GM19372 (cell line): ENCODE measurements around the gene MCRS1.

Experiments
- ATAC-seq: cut with Tn5 transposase; IDR thresholded peaks from one replicate; pipeline ENCODE4 v1.9.1; 2021; ENCODE audit warnings: mild to moderate bottlenecking, low read depth, moderate library complexity; ENCODE audit not compliant: unreplicated experiment

Gene MCRS1

GRCh38 chr12:49557917-49558215 lies 10.1 kb downstream of the MCRS1 start:
- no peak for ATAC-seq

- no peak for ATAC-seq
Measured at GRCh38 chr12:49557187-49557916, 10.6 kb downstream of the MCRS1 start.

- ATAC-seq, result no peak
Measured at GRCh38 chr12:49556391-49557186, 11.4 kb downstream of the MCRS1 start.

GRCh38 chr12:49555631-49556390 lies 12.1 kb downstream of the MCRS1 start:
- ATAC-seq, result no peak

GRCh38 chr12:49554266-49554665 lies 13.7 kb downstream of the MCRS1 start:
- no peak for ATAC-seq

GRCh38 chr12:49553512-49554088 lies 14.3 kb downstream of the MCRS1 start:
- ATAC-seq, result no peak

GRCh38 chr12:49552899-49553298 lies 15.0 kb downstream of the MCRS1 start:
- ATAC-seq, result no peak

GRCh38 chr12:49552425-49552824 lies 15.5 kb downstream of the MCRS1 start:
- ATAC-seq, result no peak

- ATAC-seq, result no peak
Measured at GRCh38 chr12:49552014-49552413, 15.9 kb downstream of the MCRS1 start.

- ATAC-seq, result no peak
Measured at GRCh38 chr12:49550693-49551252, 17.2 kb downstream of the MCRS1 start.

GRCh38 chr12:49549735-49550692 lies 17.9 kb downstream of the MCRS1 start:
- no peak for ATAC-seq

- ATAC-seq, result no peak
Measured at GRCh38 chr12:49548822-49549648, 18.9 kb downstream of the MCRS1 start.

- ATAC-seq, result no peak
Measured at GRCh38 chr12:49548481-49548821, 19.5 kb downstream of the MCRS1 start.

GRCh38 chr12:49547090-49547690 lies 20.8 kb downstream of the MCRS1 start:
- ATAC-seq, result no peak

GRCh38 chr12:49546481-49546880 lies 21.5 kb downstream of the MCRS1 start:
- ATAC-seq, result no peak

- no peak for ATAC-seq
Measured at GRCh38 chr12:49545815-49546214, 22.1 kb downstream of the MCRS1 start.

GRCh38 chr12:49543914-49544815 lies 23.8 kb downstream of the MCRS1 start:
- no peak for ATAC-seq
